T-helper 2 cell treated with Interferon-gamma antibody and Interleukin-4, amounts not matched to agents 100 ng/mL and 5 ng/mL, for 36 hours (primary cell): ENCODE results near the gene POLR2J3. TPM values are rescaled to one million over a fixed set of nuclear protein-coding genes. Genes with fewer than 3 reads are reported as not detected.
"Not testable (repeated sequence)": the region's sequence is repeated elsewhere in the genome, so short reads cannot be mapped to it uniquely, and the experiment has no call there.

Experiments used
- intact Hi-C: fragments of 100-400 bp; cut with micrococcal nuclease; formaldehyde crosslinking; loops from one replicate; pipeline ENCODE4 v1.15.1; 2023
- total RNA-seq: library from RNA; stranded (reverse); gene quantifications from 2 replicates; pipeline ENCODE4 v1.2.3, GENCODE V29; 2022

The POLR2J3 gene
- total RNA-seq, 1 donor from 2014 or later: 54.6 TPM

GRCh38 chr7:102583495-102583894 is 11.1 kb upstream of the POLR2J3 start:
- intact Hi-C loops: not testable (repeated sequence)

GRCh38 chr7:102581722-102582121 is 9.3 kb upstream of the POLR2J3 start:
- intact Hi-C loops: not testable (repeated sequence)

GRCh38 chr7:102578486-102578885 is 6.1 kb upstream of the POLR2J3 start:
- intact Hi-C loops: not testable (repeated sequence)

DNA sequence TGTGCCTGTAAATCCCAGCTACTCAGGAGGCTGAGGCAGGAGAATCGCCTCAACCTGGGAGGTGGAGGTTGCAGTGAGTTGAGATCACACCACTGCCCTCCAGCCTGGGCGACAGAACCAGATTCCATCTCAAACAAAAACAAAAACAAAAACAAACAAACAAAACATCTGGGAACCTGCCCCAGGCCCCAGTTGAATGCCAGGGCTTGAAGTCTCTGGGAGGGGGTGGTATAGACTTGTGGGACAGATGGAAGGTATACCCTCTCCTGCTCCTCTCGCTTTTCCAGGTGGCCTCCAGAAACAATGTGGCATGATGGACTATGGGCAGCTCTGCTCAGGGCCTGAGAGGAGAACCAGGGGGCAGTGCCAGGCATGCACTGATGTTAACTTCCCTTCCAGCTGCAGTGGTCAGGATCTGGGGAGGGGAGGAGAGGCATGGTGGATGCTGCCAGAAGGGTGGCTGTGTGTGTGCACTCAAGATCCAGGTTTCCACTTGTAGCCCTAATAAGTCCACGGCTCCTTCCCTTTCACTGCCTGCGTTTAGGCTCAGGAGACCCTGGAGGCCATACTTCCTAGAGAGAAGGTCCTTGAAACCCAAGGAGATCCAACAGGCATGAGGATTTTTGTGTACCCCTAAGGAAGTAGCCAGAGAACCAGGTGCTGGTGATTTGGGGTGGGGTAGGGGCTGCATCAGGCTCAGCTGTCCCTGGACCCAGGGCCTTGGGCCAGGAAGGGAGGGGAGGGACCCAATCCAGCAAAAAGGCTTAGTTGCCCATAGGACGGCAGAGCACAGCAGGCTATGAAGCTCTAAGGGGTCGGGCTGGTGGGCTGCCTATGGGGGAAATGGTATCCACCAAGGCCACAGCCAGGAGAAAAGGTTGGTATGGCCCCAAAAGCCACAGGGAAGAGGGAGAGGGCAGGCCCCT is 5.2 kb upstream of the POLR2J3 start:
- intact Hi-C loops: not testable (repeated sequence)

DNA sequence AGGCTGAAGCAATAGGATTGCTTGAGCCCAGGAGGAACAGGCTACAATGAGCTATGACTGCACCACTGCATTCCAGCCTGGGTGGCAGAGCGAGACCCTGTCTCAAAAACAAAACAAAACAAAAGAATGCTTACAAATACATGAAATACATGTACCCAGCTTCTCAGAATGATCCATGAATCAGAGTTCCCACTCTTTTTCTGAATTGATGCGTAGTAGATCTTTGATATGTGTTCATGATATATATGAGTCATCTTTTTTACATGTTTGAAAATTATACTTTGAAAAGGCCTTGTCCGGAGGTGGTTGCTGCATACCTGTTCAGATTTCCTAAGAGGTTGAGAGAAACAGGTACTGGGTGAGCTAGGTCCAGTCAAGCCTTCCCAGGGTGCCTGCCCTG is 4.0 kb upstream of the POLR2J3 start:
- intact Hi-C loops: not testable (repeated sequence)

DNA sequence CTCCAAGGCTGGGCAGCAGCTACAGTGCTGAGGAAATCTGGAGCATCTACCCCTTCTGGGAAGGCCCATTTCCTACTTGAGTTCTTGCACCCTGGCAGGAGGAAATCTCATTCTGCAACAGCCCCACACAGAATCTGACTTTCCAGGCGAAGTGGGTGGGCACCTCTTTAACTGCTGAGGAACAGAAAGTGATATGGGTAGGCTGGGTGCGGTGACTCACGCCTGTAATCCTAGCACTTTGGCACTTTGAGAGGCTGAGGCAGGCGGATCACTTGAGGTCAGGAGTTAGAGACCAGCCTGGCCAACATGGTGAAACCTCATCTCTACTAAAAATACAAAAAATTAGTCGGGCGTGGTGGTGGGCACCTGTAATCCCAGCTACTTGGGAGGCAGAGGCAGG is 2.2 kb upstream of the POLR2J3 start:
- intact Hi-C loops: not testable (repeated sequence)

- intact Hi-C loops: not testable (repeated sequence)
Observed at GRCh38 chr7:102568620-102569019, 3.8 kb downstream of the POLR2J3 start.

DNA sequence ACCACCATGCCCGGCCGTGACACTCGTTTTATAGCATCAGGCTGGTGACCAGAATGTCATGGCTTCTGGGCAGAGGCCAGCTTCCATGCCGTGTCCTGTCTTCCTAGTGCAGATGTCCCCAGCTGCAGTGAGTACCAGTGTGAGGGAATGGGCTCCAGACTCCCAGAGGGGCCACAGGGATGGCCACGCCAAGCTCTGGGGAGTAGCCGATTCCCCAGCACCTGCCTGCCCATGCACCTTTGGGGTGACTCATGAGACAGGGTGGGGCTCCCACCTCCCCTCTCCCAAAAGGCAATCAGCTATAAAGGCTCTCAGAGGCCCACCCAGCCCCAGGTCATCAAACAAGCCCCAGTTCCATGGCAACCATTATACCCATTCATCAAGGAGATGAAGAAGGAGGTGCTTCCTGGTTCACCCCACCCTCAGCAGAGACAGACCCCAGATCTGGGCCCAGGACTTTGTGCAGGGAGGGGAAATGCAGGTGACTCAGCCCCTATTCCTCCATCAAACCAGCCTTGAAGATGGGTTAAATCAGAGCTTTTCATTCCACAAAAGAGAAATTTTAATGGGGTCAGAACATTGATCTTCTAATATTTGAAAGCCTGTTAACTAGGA is 21.5 kb downstream of the POLR2J3 start, which contains the start of gene SPDYE2:
TSS of gene SPDYE2 (plus strand) at position 419 of the 615 bp plus-strand sequence. CDS start 2,030 bp downstream, outside the sequence.
- intact Hi-C loops: not testable (repeated sequence)

GRCh38 chr7:102546353-102546752 is 26.0 kb downstream of the POLR2J3 start:
- intact Hi-C loops: not testable (repeated sequence)

GRCh38 chr7:102545288-102545687 is 27.1 kb downstream of the POLR2J3 start:
- intact Hi-C loops: not testable (repeated sequence)

DNA sequence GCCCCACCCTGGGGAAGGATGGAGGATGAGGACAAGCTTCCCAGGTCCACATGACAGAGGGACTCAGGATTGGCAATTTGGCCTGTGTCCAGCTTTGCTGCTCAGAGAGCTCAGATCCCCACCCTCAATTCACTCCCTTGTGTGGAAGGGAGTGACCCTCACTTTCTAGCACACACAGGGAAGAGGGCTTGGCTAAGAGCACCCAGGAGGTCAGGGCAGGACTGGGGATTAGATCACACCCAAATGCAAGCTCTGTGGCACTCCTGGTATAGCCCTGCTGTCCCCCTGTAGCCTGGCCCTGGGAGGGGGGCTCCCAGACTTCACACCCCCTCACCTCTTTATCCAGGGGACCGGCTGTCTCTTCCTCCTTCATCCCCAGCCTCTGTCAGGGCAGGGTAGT is 28.0 kb downstream of the POLR2J3 start:
- intact Hi-C loops: not testable (repeated sequence)

GRCh38 chr7:102543596-102543995 is 28.8 kb downstream of the POLR2J3 start, which contains the start of gene UPK3BL2:
Gene UPK3BL2, minus strand, starts transcription at chr7:102543696. Its CDS starts 60 bp downstream, at chr7:102543636.
- intact Hi-C loops: not testable (repeated sequence)

DNA sequence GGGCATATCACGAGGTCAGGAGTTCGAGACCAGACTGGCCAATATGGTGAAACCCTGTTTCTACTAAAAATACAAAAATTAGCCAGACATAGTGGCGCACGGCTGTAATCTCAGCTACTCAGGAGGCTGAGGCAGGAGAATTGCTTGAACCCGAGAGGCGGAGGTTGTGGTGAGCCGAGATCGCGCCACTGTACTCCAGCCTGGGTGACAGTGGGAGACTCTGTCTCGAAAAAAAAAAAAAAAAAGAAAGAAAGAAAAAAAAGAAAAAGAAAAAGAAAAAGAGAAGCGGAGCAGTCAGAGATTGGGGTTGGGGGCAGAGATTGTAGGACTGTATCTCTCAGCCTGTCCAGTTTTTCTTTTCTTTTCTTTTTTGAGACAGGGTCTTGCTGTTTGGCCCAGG is 29.6 kb downstream of the POLR2J3 start:
- intact Hi-C loops: not testable (repeated sequence)

- intact Hi-C loops: not testable (repeated sequence)
Observed at GRCh38 chr7:102542083-102542482, 30.3 kb downstream of the POLR2J3 start.

DNA sequence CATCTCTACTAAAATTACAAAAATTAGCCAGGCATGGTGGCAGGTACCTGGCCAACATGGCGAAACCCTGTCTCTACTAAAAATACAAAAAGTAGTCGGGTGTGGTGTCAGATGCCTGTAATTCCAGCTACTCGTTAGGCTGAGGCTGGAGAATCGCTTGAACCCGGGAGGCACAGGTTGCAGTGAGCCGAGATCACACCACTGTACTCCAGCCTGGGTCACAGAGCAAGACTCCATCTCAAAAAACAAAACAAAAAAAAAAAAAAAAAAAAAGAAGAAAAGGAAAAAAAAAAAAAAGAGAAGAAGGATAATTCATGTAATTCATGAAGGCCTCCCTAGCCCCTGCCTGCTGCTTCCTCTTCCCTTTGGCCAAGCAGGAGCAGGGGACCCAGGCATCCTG is 31.8 kb downstream of the POLR2J3 start:
- intact Hi-C loops: not testable (repeated sequence)

GRCh38 chr7:102535062-102535615 is 37.2 kb downstream of the POLR2J3 start:
- intact Hi-C loops: not testable (repeated sequence)

- intact Hi-C loops: not testable (repeated sequence)
Observed at GRCh38 chr7:102532127-102532526, 40.3 kb downstream of the POLR2J3 start.

DNA sequence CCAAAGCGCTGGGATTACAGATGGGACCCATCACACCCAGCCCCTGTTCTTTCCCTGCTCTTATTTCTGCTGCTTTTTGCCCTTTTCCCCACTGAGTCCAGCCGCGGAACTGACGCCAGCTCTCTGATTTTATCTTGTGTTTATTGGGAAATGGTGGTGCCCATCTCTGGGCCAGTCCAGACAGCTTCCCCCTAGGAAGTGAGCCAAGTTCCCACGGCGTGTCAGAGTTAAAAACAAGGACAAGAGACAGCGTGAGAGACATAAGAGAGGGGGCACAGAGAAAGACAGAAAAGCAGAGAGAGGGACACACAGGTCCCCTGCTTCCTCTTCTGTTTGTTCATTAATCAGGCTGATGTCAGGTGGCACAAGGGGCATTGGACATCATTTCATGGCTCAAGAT is 40.8 kb downstream of the POLR2J3 start:
- intact Hi-C loops: not testable (repeated sequence)

GRCh38 chr7:102527822-102528793 is 44.3 kb downstream of the POLR2J3 start:
- intact Hi-C loops: not testable (repeated sequence)

GRCh38 chr7:102527182-102527581 is 45.2 kb downstream of the POLR2J3 start:
- intact Hi-C loops: not testable (repeated sequence)

- intact Hi-C loops: not testable (repeated sequence)
Observed at GRCh38 chr7:102524803-102525202, 47.6 kb downstream of the POLR2J3 start.
